Measurements from ENCODE around the gene CELA1. TPM values are rescaled to one million over a fixed set of nuclear protein-coding genes. Genes with fewer than 3 reads are reported as not detected.

The CELA1 gene
- total RNA-seq, 1 experiment from 2014 or later: not detected

DNA sequence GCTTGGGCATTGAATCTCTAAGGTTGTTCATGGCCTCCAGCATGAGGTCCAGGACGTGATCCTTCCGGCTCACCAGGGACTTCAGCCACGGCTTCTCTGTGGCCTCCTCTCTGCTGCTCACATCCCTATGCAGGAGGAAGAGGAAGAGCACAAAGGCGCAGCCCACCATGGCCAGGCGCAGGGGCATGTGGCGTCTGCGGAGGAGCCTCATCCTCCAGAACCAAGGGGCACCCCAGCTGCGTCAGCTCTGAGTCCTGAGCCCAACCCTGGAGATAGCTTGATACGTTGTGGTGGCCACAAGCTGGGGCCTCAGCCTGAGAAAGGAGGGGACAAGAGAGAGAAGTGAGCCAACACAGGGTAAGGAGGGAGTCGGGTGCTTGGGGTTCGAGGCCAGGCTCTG is 33.1 kb upstream of the CELA1 start:
- in situ Hi-C loops (cut with HindIII; ENCODE audit: low pct_unique_long_range_greater_than_20kb, low sequenced_read_pairs): no loop called here
- no peak for DNase-seq (ENCODE audit: low read depth, low spot score)

DNA sequence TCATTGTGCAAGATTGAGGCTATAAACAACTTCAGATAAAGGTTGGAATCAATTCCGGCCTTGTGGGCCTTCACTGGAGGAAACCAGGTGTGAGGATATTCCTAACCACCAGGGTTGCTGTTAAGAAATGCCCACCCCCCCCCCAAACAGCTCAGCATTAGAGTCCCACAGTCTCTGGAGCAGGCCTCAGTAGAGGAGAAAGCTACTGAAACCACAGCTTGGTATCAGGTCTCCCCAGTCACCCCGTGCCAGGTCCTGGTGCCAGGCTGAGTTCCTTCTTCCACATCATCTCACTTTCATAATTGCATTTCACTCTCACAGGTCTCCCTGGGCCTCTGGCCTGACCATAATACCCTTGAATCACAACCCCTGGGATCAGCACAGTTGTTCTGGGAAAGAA is 32.3 kb upstream of the CELA1 start:
- in situ Hi-C loops (cut with HindIII; ENCODE audit: low pct_unique_long_range_greater_than_20kb, low sequenced_read_pairs): no loop called here
- DNase-seq (ENCODE audit: low read depth, low spot score): no peak

DNA sequence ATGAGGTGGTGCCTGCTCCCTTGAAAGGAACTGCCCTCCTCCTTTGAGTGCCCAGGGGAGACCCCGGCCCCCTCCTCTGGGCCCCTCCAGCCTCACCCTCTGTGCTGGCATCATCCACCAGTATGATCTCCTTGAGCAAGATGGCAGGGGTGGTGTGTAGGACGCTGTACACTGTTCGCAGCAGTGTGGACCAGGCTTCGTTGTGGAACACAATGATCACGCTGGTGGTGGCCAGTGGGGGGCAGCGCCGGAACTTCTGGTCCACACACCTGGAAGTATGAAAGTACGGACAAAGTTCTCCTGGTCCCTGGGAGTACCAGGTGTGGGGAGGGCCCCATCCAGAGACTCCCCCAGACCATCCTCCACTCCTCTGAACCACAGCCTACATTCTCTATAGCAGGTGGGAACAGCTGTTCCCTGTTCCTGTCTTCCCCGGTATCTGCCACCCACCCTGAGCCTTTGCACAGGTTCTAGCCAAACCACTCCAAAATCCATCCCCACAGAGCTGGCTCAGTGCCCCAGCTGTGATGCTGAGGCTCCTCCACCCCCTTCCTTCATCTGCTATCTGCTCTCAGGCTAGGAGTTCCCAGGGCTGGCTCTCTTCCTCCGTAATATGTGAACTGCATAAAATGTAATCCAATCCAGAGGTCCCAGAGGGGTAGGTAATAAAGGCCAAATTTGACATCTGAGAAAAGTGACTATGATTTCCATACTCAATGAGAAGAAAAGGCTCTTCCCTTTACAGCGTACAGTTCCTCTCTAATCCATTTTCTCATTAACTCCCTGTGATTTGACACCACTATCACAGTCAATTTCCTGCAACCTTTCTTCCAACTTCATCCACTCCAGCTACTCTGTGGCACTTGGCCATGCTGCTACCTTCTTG is 30.9 kb upstream of the CELA1 start:
- in situ Hi-C loops (cut with HindIII; ENCODE audit: low pct_unique_long_range_greater_than_20kb, low sequenced_read_pairs): no loop called here
- DNase-seq (ENCODE audit: low read depth, low spot score): no peak

DNA sequence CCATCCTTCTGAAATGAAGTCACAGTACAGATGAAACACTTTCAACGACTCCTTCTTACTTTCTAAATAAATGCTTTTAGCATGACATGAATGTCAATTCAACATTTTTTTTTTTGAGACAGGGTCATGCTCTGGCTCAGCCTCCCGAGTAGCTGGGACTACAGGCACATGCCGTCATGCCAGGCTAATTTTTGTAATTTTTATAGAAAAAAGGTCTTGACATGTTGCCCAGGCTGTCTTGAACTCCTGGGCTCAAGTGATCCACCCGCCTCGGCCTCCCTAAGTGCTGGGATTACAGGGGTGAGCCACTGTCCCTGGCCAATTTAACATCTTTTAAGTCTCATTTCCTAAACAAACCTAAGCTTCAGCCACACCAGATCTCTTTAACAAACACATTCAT is 28.4 kb upstream of the CELA1 start:
- in situ Hi-C loops (cut with HindIII; ENCODE audit: low pct_unique_long_range_greater_than_20kb, low sequenced_read_pairs): no loop called here
- DNase-seq (ENCODE audit: low read depth, low spot score): no peak

DNA sequence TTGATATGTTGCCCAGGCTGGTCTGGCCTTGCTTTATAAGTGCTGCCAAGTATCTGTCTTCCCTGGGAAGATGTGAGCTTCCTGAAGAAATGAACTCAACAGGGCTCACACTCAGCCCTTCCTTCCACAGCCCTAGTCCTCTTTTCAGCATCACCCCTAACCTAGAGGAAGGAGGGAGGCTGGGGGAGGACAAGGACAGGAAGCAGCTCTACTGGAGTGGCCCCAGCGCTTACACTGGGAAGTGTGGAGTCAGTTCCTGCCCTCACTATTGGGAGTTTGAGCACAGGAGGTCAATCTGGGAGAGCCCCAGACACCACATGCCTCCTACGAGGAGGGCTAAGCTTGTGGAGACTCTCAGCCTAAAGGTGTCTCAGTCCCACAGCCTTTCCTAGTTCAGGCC is 27.9 kb upstream of the CELA1 start:
- in situ Hi-C loops (cut with HindIII; ENCODE audit: low pct_unique_long_range_greater_than_20kb, low sequenced_read_pairs): no loop called here
- no peak for DNase-seq (ENCODE audit: low read depth, low spot score)

DNA sequence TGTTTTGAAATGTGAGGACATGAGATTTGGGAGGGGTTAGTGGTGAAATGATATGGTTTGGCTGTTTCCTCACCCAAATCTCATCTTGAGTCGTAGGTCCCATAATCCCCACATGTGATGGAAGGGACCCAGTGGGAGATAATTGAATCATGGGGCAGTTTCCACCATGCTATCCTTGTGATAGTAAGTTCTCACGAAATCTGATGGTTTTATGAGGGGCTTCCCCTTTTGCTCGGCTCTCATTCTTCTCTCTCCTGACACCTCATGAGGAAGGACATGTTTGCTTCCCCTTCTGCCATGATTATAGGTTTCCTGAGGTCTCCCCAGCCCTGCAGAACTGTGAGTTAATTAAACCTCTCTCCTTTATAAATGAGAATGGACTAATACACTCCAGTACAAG is 26.7 kb upstream of the CELA1 start:
- in situ Hi-C loops (cut with HindIII; ENCODE audit: low pct_unique_long_range_greater_than_20kb, low sequenced_read_pairs): no loop called here
- DNase-seq (ENCODE audit: low read depth, low spot score): no peak

DNA sequence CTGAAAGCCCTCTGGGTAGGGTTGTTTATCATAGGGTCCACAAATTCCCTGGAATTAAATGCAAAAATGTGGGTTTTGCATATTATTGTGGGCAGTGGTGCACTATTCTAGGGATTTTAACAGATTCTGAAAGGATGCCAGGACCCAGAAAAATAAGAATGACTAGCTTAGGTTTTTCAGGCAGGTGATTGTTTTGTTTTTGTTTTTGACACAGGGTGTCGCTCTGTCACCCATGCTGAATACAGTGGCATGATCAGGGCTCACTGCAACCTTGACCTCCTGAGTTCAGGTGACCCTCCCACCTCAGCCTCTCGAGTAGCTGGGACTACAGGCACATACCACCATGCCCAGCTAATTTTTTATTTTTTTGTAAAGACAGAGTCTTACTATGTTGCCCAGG is 25.5 kb upstream of the CELA1 start:
- no peak for DNase-seq (ENCODE audit: low read depth, low spot score)
- in situ Hi-C loops (cut with HindIII; ENCODE audit: low pct_unique_long_range_greater_than_20kb, low sequenced_read_pairs): no loop called here

DNA sequence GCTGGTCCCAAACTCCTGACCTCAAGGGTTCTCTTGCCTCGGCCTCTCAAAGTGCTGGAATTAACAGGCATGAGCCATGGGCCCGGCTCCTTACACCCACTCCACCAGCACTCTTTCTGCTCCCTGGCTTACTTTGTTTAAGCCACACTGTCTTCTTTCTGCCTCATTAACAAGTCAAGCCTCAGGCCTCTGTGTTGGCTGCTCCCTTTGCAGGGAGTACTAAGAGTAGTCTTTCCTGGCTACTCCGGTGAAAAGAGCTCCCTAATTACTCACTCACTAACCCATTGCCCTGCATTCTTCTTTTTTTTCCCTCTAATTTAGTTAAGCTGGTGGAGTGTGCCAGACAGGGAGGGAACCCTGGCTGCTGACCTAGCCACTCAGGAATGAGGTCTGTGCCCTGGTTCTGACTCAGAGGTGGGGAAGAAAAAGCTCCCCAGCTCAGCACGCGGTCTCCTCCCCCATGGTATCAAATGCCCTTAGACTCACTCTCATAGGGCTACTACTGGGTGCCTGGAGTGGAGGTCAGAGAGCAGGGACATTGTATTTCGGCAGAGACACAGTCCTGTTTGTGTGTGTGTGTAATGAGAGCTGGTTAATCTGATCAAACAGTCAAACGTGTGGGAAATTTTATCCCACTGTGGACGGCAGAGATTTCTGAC is 24.9 kb upstream of the CELA1 start:
- in situ Hi-C loops (cut with HindIII; ENCODE audit: low pct_unique_long_range_greater_than_20kb, low sequenced_read_pairs): no loop called here
- DNase-seq (ENCODE audit: low read depth, low spot score): peak; percentile 25

DNA sequence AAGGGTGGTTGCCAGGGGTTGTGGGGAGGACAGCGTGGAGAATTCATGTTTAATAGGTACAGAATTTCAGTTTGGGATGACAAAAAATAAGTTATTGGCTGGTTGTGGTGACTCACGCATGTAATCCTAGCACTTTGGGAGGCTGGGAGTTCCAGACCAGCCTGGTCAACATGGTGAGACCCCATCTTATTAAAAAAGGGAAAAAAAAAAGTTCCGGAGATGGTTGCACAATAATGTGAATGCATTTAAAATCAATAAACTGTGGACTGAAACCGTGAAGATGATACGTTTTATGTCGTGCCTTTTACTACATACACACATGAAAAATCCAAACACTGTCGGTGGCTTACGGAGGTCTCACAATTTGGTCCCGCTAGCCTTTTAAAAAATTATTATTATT is 24.2 kb upstream of the CELA1 start:
- DNase-seq (ENCODE audit: low read depth, low spot score): no peak
- in situ Hi-C loops (cut with HindIII; ENCODE audit: low pct_unique_long_range_greater_than_20kb, low sequenced_read_pairs): no loop called here

DNA sequence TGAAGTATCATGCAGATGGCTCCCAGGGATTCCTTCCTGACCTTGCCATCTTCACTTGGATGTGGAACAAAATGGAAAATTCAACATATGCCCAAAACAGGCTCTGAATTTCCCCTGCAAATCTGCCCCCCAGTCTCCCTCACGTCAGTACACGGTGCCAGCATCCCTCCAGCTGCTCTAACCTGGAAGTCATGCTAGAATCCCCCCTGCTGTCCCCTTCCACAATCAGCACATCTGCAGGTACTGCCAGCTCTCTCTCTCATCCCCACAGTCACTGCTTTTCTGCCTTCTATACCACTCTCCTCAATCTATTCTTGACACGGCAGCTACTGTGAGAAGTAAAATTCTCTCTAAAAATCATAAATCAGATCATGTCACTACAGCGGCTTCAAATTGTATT is 23.1 kb upstream of the CELA1 start:
- no peak for DNase-seq (ENCODE audit: low read depth, low spot score)
- in situ Hi-C loops (cut with HindIII; ENCODE audit: low pct_unique_long_range_greater_than_20kb, low sequenced_read_pairs): no loop called here

DNA sequence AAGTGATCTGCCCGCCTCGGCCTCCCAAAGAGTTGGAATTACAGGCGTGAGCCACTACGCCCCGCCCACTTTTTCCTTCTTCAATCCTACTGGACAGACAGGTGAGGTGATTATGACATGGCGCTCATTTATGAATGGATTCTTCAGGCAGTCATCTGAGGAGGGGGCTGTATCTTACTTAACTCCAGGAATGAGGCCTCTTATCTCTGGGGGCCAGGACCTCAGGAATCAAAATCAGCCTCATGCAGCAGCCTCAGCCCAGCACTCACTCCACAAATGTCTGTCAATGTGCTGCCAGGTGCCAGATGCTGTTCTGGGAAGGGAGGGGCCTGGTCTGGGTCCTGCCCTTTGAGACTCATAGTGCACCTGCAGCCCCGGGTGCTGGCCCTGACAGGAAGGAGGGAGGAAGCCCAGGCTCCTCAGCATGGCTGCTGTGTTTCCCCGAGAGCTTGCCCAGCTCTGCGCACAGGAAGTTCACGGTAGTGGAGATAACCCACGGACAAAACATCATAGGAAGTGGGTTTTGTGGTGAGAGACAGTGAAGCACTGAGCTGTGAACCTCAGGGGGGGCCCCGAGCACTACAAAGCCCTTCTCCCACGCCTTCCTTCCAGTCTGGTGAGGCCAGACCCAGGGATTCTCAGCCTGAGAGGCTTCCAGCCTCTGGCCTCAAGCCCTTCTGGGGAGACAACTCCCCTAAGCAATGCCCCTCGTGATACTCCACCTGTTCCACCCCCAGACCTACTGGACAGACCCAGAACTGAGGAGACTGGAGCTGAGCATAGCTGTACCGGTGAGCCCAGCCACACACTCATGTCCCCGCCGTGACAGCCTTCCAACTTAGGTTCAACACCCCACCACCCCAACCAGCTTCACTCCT is 22.4 kb upstream of the CELA1 start:
- in situ Hi-C loops (cut with HindIII; ENCODE audit: low pct_unique_long_range_greater_than_20kb, low sequenced_read_pairs): no loop called here
- DNase-seq (ENCODE audit: low read depth, low spot score): no peak

DNA sequence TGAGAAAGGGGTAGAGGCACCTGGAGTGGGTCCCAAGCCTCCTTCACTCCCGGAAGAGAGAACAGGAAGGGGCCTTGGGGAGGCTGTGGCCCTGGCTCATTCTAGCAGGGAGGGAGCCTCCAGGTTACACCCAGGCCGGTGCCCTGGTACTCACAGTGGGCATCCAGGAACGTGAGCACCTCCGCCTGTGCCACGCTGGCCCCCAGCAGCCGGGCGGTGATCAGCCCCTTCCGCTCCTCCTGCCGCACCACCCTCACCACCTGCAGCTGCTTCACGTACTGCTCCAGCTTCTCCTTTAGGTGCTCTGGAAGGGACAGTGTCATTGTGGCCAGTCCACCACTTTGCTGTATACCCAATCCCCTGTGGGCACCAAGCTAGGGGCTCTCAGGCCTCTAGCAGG is 18.8 kb upstream of the CELA1 start:
- DNase-seq (ENCODE audit: low read depth, low spot score): no peak
- in situ Hi-C loops (cut with HindIII; ENCODE audit: low pct_unique_long_range_greater_than_20kb, low sequenced_read_pairs): no loop called here

DNA sequence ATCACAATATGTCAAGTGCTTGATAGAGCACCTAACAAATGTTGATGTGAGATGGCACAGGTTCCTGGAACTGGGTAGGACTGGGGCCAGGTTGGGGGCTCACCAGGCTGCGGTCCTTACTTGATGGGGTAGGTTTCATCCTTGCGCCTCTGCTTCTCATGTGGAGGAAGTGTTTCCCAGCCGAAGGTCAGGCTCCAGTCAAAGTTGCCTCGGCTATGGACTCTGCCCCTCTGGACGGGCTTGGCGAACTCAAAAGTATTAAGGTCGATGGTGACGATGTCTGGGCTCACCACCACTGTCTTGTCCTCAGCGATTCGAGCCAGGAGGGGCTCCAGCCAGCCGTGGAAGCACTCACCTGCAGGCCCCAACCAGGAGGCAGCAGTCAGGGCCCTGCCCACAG is 17.5 kb upstream of the CELA1 start:
- no peak for DNase-seq (ENCODE audit: low read depth, low spot score)
- in situ Hi-C loops (cut with HindIII; ENCODE audit: low pct_unique_long_range_greater_than_20kb, low sequenced_read_pairs): no loop called here

DNA sequence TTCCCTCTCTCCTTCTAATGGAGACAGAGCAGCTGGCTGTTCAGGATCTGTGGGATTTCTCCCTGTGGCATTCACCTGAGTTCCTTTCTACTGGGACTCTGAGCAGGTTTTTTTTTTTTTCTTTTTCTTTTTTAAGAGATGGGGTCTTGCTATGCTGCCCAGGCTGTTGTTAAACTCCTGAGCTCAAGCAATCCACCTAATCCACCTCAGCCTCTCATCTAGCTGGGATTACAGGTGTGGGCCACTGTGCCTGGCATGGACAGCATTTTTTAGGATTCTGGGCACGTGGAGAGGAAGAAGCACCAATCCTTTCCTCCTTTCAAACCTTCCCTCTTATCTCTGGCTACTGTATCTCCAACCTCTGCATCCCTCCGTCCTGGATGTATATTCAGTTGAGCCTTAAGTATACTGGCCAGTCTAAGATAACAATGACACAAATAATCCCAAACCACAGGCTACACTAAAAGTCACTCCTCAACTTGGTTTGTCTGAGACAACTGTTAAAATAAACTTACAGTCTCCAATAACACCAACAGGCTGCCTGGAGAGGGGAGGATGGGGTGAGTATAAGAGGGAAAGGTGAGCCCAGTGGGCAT is 16.4 kb upstream of the CELA1 start:
- no peak for DNase-seq (ENCODE audit: low read depth, low spot score)
- in situ Hi-C loops (cut with HindIII; ENCODE audit: low pct_unique_long_range_greater_than_20kb, low sequenced_read_pairs): no loop called here

DNA sequence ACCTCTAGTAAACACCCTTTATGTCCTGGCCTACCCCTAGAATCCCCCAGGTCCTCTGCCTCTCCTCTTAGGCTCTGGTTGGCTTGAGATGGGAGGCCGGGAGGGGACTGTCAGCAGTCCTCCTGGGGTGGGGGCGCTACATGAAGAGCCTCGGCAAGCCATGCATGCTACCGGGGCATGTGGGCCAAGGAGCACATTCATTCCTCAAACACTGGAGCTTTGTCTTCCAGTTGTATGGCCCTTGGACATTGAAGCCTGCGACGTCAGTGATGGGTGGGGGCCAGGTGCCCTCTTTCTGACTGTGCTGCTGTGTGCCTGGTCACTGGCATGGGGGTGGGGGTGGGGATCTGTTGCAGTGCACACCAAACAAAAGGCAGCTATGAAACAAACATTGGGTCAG is 15.8 kb upstream of the CELA1 start:
- in situ Hi-C loops (cut with HindIII; ENCODE audit: low pct_unique_long_range_greater_than_20kb, low sequenced_read_pairs): no loop called here
- DNase-seq (ENCODE audit: low read depth, low spot score): peak; percentile 80

DNA sequence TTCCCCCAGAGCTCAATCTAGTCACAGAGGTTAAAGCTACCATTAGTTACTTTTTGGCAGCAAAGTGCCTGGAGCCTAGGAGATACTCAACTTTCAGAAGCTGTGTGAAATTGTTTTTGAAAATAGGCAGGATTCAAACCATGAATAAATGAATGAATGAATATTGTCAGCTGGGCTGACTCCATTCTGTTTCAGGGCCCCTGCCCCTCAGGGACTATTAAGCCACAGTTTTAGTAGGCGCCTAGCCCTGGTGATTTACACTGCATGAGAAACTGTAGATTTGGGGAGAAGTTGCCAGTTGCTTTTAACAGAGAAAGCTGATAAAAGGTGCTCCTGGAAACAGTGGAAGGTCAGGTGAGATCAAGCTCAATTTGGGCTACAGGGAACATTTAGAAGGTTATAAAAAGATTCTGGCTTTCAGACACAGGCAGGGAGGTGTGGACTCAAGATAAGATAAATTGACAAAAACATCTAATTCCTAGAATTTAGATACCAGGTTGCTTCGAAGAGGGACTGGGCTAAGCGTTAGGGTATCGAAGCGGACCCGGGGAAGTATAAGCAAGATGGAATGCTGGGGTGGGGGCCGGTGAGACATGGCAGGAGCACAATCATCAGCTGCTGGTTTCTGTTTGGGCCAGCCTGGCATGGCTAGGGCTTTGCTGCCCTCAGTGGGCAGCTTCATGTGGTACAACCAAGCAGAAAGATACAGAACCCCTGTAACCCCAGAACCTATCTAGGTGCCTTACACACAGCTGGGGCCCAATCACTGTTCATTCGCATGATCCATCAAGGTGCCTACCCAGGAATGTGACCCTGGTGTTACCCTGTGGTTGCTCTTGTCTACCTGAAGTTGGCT is 14.9 kb upstream of the CELA1 start:
- in situ Hi-C loops (cut with HindIII; ENCODE audit: low pct_unique_long_range_greater_than_20kb, low sequenced_read_pairs): no loop called here

DNA sequence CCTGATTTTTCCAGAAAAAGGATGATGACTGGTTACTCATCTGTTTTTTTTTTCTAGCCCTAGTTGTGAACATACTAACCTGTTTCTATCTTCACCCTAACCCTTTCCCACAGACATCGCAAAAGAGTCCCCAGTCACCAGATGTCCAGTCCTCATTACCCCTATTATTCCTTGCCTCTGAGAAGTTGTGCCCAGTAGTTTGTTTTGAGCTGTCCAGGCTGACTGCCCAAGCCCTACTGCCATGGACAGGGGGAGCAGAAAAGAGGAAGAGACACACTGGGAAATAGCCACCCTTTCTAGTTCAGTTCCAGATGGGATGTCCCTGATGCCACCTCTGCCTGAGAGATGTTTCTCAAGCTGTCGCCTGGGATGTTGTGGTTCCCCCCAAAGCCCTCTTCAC is 13.8 kb upstream of the CELA1 start:
- in situ Hi-C loops (cut with HindIII; ENCODE audit: low pct_unique_long_range_greater_than_20kb, low sequenced_read_pairs): no loop called here
- no peak for DNase-seq (ENCODE audit: low read depth, low spot score)

More for the DNA sequence above, 14.9 kb upstream of the CELA1 start:
- DNase-seq (ENCODE audit: low read depth, low spot score): peak; percentile 11
